Testis (tissue), 2 donors: ENCODE data around the gene FGR.

Experiments used
- POLR2A ChIP-seq: fragments of 450-650 bp; IDR thresholded peaks from one replicate; pipeline ENCODE4 v1.6.1; 2017; ENCODE audit warnings: antibody characterized with exemption, mild to moderate bottlenecking, moderate library complexity
- TF ChIP-seq, protein P1 (sequence below), 3 experiments: fragments of 450-650 bp in 2 of 3; fragments of 200-600 bp in 1 of 3; sonication (generic) in 1 of 3; IDR thresholded peaks; one replicate each; pipeline ENCODE4 v1.5.1; 2016 to 2019; ENCODE audit warnings: antibody characterized with exemption in 3 of 3, mild to moderate bottlenecking in 2 of 3, moderate library complexity in 1 of 3

DNA sequence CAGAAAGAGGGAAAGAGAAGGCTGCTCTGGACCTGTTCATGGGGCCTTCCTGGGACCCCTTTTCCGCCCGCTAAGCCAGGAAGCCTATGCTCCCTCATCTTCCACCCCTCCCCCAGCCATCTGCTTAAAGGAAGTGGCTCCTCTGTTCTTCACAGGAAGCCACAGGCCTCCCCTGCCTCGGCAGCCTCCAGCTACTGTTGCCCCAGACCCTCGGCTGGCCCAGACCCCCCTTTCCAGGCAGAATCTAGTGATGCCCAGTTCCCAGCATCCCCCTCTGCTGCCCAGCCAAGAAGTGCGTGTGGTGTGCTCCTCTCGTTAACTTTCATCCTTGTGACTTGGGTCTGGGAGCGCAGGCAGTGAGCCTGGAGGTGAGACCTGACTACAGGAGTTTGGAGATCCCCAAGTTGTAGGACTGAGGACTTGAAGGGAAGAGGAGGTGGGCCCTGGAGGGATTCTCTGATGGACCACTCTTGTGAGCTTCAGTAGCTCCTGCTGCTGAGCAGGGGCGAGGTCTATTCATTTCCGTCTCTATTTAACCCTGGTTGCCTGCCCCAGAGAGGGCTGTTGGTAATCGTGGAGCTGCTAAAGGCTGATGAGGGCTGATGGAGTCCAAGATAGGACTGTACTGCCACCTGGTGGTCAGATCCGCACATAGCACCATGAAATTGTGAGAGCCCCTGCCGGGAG, 27.9 kb upstream of the FGR start:
- TF ChIP-seq POLR2A = no peak
- TF ChIP-seq, protein P1, sequence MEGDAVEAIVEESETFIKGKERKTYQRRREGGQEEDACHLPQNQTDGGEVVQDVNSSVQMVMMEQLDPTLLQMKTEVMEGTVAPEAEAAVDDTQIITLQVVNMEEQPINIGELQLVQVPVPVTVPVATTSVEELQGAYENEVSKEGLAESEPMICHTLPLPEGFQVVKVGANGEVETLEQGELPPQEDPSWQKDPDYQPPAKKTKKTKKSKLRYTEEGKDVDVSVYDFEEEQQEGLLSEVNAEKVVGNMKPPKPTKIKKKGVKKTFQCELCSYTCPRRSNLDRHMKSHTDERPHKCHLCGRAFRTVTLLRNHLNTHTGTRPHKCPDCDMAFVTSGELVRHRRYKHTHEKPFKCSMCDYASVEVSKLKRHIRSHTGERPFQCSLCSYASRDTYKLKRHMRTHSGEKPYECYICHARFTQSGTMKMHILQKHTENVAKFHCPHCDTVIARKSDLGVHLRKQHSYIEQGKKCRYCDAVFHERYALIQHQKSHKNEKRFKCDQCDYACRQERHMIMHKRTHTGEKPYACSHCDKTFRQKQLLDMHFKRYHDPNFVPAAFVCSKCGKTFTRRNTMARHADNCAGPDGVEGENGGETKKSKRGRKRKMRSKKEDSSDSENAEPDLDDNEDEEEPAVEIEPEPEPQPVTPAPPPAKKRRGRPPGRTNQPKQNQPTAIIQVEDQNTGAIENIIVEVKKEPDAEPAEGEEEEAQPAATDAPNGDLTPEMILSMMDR (IDR thresholded peaks at IDR 0.05) = peak; percentile 98 to 99 (median 98)
